SK-N-SH treated with all-trans-retinoic acid at 6 μM for 48 hours (cell line): ENCODE results near the gene GTF2IRD1.
"Not testable (repeated sequence)": the region's sequence is repeated elsewhere in the genome, so short reads cannot be mapped to it uniquely, and the experiment has no call there.

ENCODE experiments used
- ATAC-seq: fragments of 200-7000 bp; cut with Tn5 transposase; 3 replicates; pipeline ENCODE4 v1.9.1; 2020; ENCODE audit warnings: mild to moderate bottlenecking, moderate library complexity
- ARNTL ChIP-seq: fragments of 450-650 bp; formaldehyde crosslinking; IDR thresholded peaks from 2 replicates; pipeline ENCODE4 v1.5.0; 2020; ENCODE audit warnings: low read depth, mild to moderate bottlenecking, moderate library complexity, borderline replicate concordance
- BACH2 ChIP-seq: fragments of 250-450 bp; sonication (Bioruptor Pico); IDR thresholded peaks from 2 replicates; pipeline ENCODE4 v1.9.0; 2021; ENCODE audit warnings: mild to moderate bottlenecking, borderline replicate concordance
- CREB5 ChIP-seq: fragments of 250-450 bp; sonication (Bioruptor Pico); IDR thresholded peaks from 2 replicates; pipeline ENCODE4 v1.5.1; 2020; ENCODE audit warnings: low read depth, mild to moderate bottlenecking, moderate library complexity
- CSDC2 ChIP-seq: fragments of 250-450 bp; sonication (Bioruptor Pico); IDR thresholded peaks from 2 replicates; pipeline ENCODE4 v1.5.0; 2020; ENCODE audit warnings: mild to moderate bottlenecking, moderate library complexity
- CSRNP3 ChIP-seq: fragments of 250-450 bp; sonication (Bioruptor Pico); IDR thresholded peaks from 2 replicates; pipeline ENCODE4 v1.5.1; 2021; ENCODE audit warnings: mild to moderate bottlenecking, moderate library complexity
- ESRRG ChIP-seq: fragments of 250-450 bp; sonication (Bioruptor Pico); IDR thresholded peaks from 2 replicates; pipeline ENCODE4 v1.6.1; 2021; ENCODE audit warnings: mild to moderate bottlenecking
- GLIS3 ChIP-seq: fragments of 250-450 bp; sonication (Bioruptor Pico); IDR thresholded peaks from 2 replicates; pipeline ENCODE4 v1.5.0; 2020; ENCODE audit warnings: mild to moderate bottlenecking, moderate library complexity
- ISL1 ChIP-seq: fragments of 250-450 bp; sonication (Bioruptor Pico); IDR thresholded peaks from 2 replicates; pipeline ENCODE4 v2.1.2; 2022; ENCODE audit warnings: mild to moderate bottlenecking, moderate library complexity
- OSR1 ChIP-seq: fragments of 250-450 bp; sonication (Bioruptor Pico); IDR thresholded peaks from 2 replicates; pipeline ENCODE4 v1.8.0; 2022; ENCODE audit warnings: moderate library complexity, mild to moderate bottlenecking, inconsistent platforms
- PPARA ChIP-seq: fragments of 250-450 bp; sonication (Bioruptor Pico); IDR thresholded peaks from 2 replicates; pipeline ENCODE4 v1.5.0; 2020; ENCODE audit warnings: mild to moderate bottlenecking, borderline replicate concordance
- RARB ChIP-seq: fragments of 250-450 bp; sonication (Bioruptor Pico); IDR thresholded peaks from 2 replicates; pipeline ENCODE4 v1.8.0; 2021; ENCODE audit warnings: mild to moderate bottlenecking, moderate library complexity
- SNAI2 ChIP-seq: fragments of 250-450 bp; sonication (Bioruptor Pico); IDR thresholded peaks from 2 replicates; pipeline ENCODE4 v1.5.0; 2020; ENCODE audit warnings: mild to moderate bottlenecking, moderate library complexity
- TOX ChIP-seq: fragments of 250-450 bp; sonication (Bioruptor Pico); IDR thresholded peaks from 2 replicates; pipeline ENCODE4 v1.8.0; 2021; ENCODE audit warnings: mild to moderate bottlenecking, moderate library complexity, borderline replicate concordance
- TSHZ2 ChIP-seq: fragments of 250-450 bp; sonication (Bioruptor Pico); IDR thresholded peaks from 2 replicates; pipeline ENCODE4 v1.5.0; 2020; ENCODE audit warnings: mild to moderate bottlenecking, moderate library complexity
- ZFP3 ChIP-seq: fragments of 250-450 bp; sonication (Bioruptor Pico); IDR thresholded peaks from 2 replicates; pipeline ENCODE4 v1.5.0; 2020; ENCODE audit warnings: mild to moderate bottlenecking, moderate library complexity
- ZFP30 ChIP-seq: fragments of 450-650 bp; formaldehyde crosslinking; IDR thresholded peaks from 2 replicates; pipeline ENCODE4 v1.5.0; 2022; ENCODE audit warnings: mild to moderate bottlenecking, moderate library complexity
- ZNF565 ChIP-seq: fragments of 450-650 bp; formaldehyde crosslinking; conservative IDR thresholded peaks from 2 replicates; pipeline ENCODE4 v1.5.0; 2020; ENCODE audit warnings: low read depth, mild to moderate bottlenecking, moderate library complexity
- ZNF70 ChIP-seq: fragments of 450-650 bp; formaldehyde crosslinking; IDR thresholded peaks from 2 replicates; pipeline ENCODE4 v1.5.0; 2020; ENCODE audit warnings: mild to moderate bottlenecking, moderate library complexity
- ZNF8 ChIP-seq: fragments of 450-650 bp; formaldehyde crosslinking; IDR thresholded peaks from 2 replicates; pipeline ENCODE4 v1.5.0; 2020; ENCODE audit warnings: mild to moderate bottlenecking, moderate library complexity
- TF ChIP-seq, protein P1 (sequence below): fragments of 250-450 bp; sonication (Bioruptor Pico); IDR thresholded peaks from 2 replicates; pipeline ENCODE4 v1.8.0; 2021; ENCODE audit warnings: low read depth, mild to moderate bottlenecking, moderate library complexity, borderline replicate concordance

Gene GTF2IRD1

GRCh38 chr7:74439541-74439940 is 14.2 kb upstream of the GTF2IRD1 start:
- ATAC-seq, result no peak
- TF ChIP-seq OSR1 (CRISPR knock-in tag) (no peak), ZFP3 (CRISPR knock-in tag) (no peak), ZFP30 (CRISPR knock-in tag) (no peak), TOX (no peak), RARB (CRISPR knock-in tag) (no peak), ZNF8 (CRISPR knock-in tag) (no peak), ISL1 (CRISPR knock-in tag) (no peak)

DNA sequence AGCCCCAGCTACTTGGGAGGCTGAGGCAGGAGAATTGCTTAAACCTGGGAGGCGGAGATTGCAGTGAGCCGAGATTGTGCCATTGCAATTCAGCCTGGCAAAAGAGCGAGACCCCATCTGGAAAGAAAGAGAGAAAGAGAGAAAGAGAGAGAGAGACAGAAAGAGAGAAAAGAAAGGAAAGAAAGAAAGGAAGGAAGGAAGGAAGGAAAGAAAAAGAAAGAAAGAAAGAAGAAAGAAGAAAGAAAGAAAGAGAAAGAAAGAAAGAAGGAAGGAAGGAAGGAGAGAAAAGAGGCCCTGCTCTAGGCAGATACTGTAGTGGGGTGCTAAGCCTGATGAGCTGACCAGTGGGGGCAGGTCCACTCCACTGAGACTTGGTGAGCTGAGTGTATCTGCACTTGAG is 13.6 kb upstream of the GTF2IRD1 start:
- ATAC-seq, result not testable (repeated sequence)

- ATAC-seq, result no peak
- no peak for TF ChIP-seq CSDC2 (CRISPR knock-in tag)
- TF ChIP-seq, protein P1, sequence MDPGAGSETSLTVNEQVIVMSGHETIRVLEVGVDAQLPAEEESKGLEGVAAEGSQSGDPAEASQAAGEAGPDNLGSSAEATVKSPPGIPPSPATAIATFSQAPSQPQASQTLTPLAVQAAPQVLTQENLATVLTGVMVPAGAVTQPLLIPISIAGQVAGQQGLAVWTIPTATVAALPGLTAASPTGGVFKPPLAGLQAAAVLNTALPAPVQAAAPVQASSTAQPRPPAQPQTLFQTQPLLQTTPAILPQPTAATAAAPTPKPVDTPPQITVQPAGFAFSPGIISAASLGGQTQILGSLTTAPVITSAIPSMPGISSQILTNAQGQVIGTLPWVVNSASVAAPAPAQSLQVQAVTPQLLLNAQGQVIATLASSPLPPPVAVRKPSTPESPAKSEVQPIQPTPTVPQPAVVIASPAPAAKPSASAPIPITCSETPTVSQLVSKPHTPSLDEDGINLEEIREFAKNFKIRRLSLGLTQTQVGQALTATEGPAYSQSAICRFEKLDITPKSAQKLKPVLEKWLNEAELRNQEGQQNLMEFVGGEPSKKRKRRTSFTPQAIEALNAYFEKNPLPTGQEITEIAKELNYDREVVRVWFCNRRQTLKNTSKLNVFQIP (CRISPR knock-in tag), result no peak
- no peak for TF ChIP-seq ESRRG (CRISPR knock-in tag)
- TF ChIP-seq ZNF8 (CRISPR knock-in tag), result no peak
- no peak for TF ChIP-seq CSRNP3 (CRISPR knock-in tag)
- TF ChIP-seq TOX, result no peak
- no peak for TF ChIP-seq OSR1 (CRISPR knock-in tag)
- no peak for TF ChIP-seq ZNF565 (CRISPR knock-in tag)
- TF ChIP-seq BACH2 (CRISPR knock-in tag), result no peak
- TF ChIP-seq PPARA (CRISPR knock-in tag), result no peak
- no peak for TF ChIP-seq TSHZ2 (CRISPR knock-in tag)
- TF ChIP-seq SNAI2, result no peak
- no peak for TF ChIP-seq ISL1 (CRISPR knock-in tag)
- no peak for TF ChIP-seq ZFP30 (CRISPR knock-in tag)
- no peak for TF ChIP-seq RARB (CRISPR knock-in tag)
- TF ChIP-seq, all 23 proteins: peak for 0
Observed at GRCh38 chr7:74441801-74442200, 11.9 kb upstream of the GTF2IRD1 start.

GRCh38 chr7:74443543-74444247 is 10.0 kb upstream of the GTF2IRD1 start:
- TF ChIP-seq GLIS3 (CRISPR knock-in tag), result no peak
- TF ChIP-seq TOX, result no peak
- TF ChIP-seq ZNF8 (CRISPR knock-in tag), result no peak
- no peak for ATAC-seq

GRCh38 chr7:74449144-74449543 is 4.6 kb upstream of the GTF2IRD1 start:
- no peak for ATAC-seq
- no peak for TF ChIP-seq ISL1 (CRISPR knock-in tag)
- TF ChIP-seq CREB5 (CRISPR knock-in tag), result no peak
- no peak for TF ChIP-seq PPARA (CRISPR knock-in tag)
- no peak for TF ChIP-seq ZNF8 (CRISPR knock-in tag)
- TF ChIP-seq, protein P1 (CRISPR knock-in tag), result no peak
- no peak for TF ChIP-seq GLIS3 (CRISPR knock-in tag)
- no peak for TF ChIP-seq TOX
- no peak for TF ChIP-seq ARNTL (CRISPR knock-in tag)
- TF ChIP-seq ZNF70 (CRISPR knock-in tag), result no peak
- no peak for TF ChIP-seq CSDC2 (CRISPR knock-in tag)
- TF ChIP-seq TSHZ2 (CRISPR knock-in tag), result no peak
- no peak for TF ChIP-seq BACH2 (CRISPR knock-in tag)
- TF ChIP-seq ESRRG (CRISPR knock-in tag), result no peak
- TF ChIP-seq SNAI2, result no peak
